ENCODE results near the gene ADGRA1. TPM values are rescaled to one million over a fixed set of nuclear protein-coding genes. Genes with fewer than 3 reads are reported as not detected.

ADGRA1 gene
- total RNA-seq, 3 donors from 2014 or later (not counting 1 experiment from before 2014, with no cell fraction given): not detected

- 91% methylated on average over 24 of the region's 24 CpGs for WGBS (ENCODE audit: insufficient coverage)
- Mint-ChIP-seq H3K27ac (no peak overlapping the region), H3K4me1 (peaks cover 0 to 12% of the 10 kb centered on the region in 2 donors), H3K27me3 (ENCODE audit: low read depth in 2 of 2) (peaks cover 26 to 27% of the 10 kb centered on the region in 2 donors), H3K9me3 (no peaks in the 10 kb centered on the region), H3K36me3 (peaks cover 6% of the 10 kb centered on the region), H3K4me3 (no peak overlapping the region)
- DNase-seq: no peak
- ATAC-seq: no peak
- no peaks in the 10 kb centered on the region for H3K9me3 ChIP-seq (ENCODE audit: control insufficient read depth, insufficient read depth, low read length)
- H3K27me3 ChIP-seq (ENCODE audit: control insufficient read depth, insufficient read depth, low read length): no peaks in the 10 kb centered on the region
- no peak overlapping the region for H3K4me3 ChIP-seq (ENCODE audit: low read length)
- H3K27ac ChIP-seq (ENCODE audit: low read length): no peak overlapping the region
- intact Hi-C loops (cut with micrococcal nuclease): no loop called here
- TF ChIP-seq CTCF (IDR thresholded peaks at IDR 0.05): no peak
- H3K4me1 ChIP-seq (ENCODE audit: control insufficient read depth, insufficient read depth, low read length): peaks cover 4% of the 10 kb centered on the region
- H3K36me3 ChIP-seq (ENCODE audit: control insufficient read depth, insufficient read depth, low read length): no peaks in the 10 kb centered on the region
These were observed 54.9 kb downstream of the ADGRA1 start for GRCh38 chr10:133142523-133143199.

- no peak for ATAC-seq
- Mint-ChIP-seq H3K27ac (no peak overlapping the region), H3K9me3 (no peaks in the 10 kb centered on the region), H3K36me3 (peaks cover 8% of the 10 kb centered on the region), H3K4me3 (no peak overlapping the region), H3K4me1 (peaks cover 0 to 12% of the 10 kb centered on the region in 2 donors), H3K27me3 (ENCODE audit: low read depth in 2 of 2) (peaks cover 32% of the 10 kb centered on the region in 2 donors)
- Histone ChIP-seq H3K4me1 (ENCODE audit: control insufficient read depth, insufficient read depth, low read length) (peaks cover 4% of the 10 kb centered on the region), H3K27me3 (ENCODE audit: control insufficient read depth, insufficient read depth, low read length) (no peaks in the 10 kb centered on the region), H3K4me3 (ENCODE audit: low read length) (no peak overlapping the region), H3K9me3 (ENCODE audit: control insufficient read depth, insufficient read depth, low read length) (no peaks in the 10 kb centered on the region), H3K27ac (ENCODE audit: low read length) (no peak overlapping the region), H3K36me3 (ENCODE audit: control insufficient read depth, insufficient read depth, low read length) (no peaks in the 10 kb centered on the region)
- no peak for DNase-seq
- TF ChIP-seq CTCF (IDR thresholded peaks at IDR 0.05): no peak
- intact Hi-C loops (cut with micrococcal nuclease): no loop called here
- WGBS (ENCODE audit: insufficient coverage): 82% methylated on average over 10 of the region's 10 CpGs
These were observed 55.4 kb downstream of the ADGRA1 start for GRCh38 chr10:133143200-133143533.

GRCh38 chr10:133143546-133143945, 55.8 kb downstream of the ADGRA1 start:
- ATAC-seq: no peak

More at GRCh38 chr10:133143546-133143945, 55.8 kb downstream of the ADGRA1 start:
- TF ChIP-seq CTCF (IDR thresholded peaks at IDR 0.05): no peak
- H3K4me1 ChIP-seq (ENCODE audit: control insufficient read depth, insufficient read depth, low read length): peaks cover 4% of the 10 kb centered on the region
- H3K36me3 Mint-ChIP-seq: peaks cover 8% of the 10 kb centered on the region
- H3K4me3 Mint-ChIP-seq: no peak overlapping the region
- no peak for DNase-seq
- H3K9me3 ChIP-seq (ENCODE audit: control insufficient read depth, insufficient read depth, low read length): no peaks in the 10 kb centered on the region
- peaks cover 34 to 36% of the 10 kb centered on the region in 2 donors for H3K27me3 Mint-ChIP-seq (ENCODE audit: low read depth in 2 of 2)
- no peak overlapping the region for H3K27ac ChIP-seq (ENCODE audit: low read length)
- no peak overlapping the region for H3K4me3 ChIP-seq (ENCODE audit: low read length)
- intact Hi-C loops (cut with micrococcal nuclease): no loop called here
- no peaks in the 10 kb centered on the region for H3K27me3 ChIP-seq (ENCODE audit: control insufficient read depth, insufficient read depth, low read length)
- H3K4me1 Mint-ChIP-seq: peaks cover 0 to 12% of the 10 kb centered on the region in 2 donors
- WGBS (ENCODE audit: insufficient coverage): 82% methylated on average over 5 of the region's 9 CpGs
- H3K36me3 ChIP-seq (ENCODE audit: control insufficient read depth, insufficient read depth, low read length): no peaks in the 10 kb centered on the region
- no peaks in the 10 kb centered on the region for H3K9me3 Mint-ChIP-seq
- H3K27ac Mint-ChIP-seq: peak overlapping the region in 1 of 2 donors; percentile 31
